ENCODE measurements around the gene ZBP1.

The ZBP1 gene

DNA sequence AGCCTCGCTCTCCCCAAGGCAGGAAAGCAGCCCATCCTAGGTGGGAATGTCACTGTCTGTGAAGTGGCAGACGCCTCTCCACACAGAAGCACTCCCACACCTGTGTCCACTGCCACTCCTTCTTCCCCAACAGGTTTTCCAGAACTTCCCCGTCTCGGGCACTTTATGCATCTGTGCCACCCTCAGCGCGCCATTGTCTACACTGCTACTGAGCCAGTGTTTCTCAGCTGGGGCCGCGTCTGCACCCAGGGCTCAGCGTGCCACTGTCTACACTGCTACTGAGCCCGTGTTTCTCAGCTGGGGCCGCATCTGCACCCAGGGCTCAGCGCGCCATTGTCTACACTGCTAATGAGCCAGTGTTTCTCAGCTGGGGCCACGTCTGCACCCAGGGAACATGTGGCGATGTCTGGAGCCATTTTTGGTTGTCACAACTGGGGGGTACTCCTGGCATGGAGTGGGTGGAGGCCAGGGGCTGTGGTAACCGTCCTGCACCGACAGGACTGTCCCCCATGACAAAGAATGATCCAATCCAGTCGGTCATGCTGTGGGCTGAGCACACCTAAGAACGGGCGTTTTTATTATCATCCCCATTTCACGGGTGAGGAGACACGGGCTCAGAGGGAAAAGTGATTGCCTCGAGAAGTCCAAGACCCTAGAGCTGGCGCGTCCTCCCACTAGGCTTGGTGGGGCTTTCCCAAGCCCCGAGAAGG, 41.7 kb upstream of the ZBP1 start:
- Histone ChIP-seq H3K4me3 (no peak overlapping the region), H3K27me3 (ENCODE audit: low read depth) (no peaks in the 10 kb centered on the region), H3K9me3 (no peaks in the 10 kb centered on the region), H3K4me1 (no peaks in the 10 kb centered on the region), H3K36me3 (replicated peaks) (no peaks in the 10 kb centered on the region)
- no peak for DNase-seq (ENCODE audit: low spot score in 2 of 2)
- in situ Hi-C loops (cut with MboI; ENCODE audit: low sequenced_read_pairs): no loop called here

DNA sequence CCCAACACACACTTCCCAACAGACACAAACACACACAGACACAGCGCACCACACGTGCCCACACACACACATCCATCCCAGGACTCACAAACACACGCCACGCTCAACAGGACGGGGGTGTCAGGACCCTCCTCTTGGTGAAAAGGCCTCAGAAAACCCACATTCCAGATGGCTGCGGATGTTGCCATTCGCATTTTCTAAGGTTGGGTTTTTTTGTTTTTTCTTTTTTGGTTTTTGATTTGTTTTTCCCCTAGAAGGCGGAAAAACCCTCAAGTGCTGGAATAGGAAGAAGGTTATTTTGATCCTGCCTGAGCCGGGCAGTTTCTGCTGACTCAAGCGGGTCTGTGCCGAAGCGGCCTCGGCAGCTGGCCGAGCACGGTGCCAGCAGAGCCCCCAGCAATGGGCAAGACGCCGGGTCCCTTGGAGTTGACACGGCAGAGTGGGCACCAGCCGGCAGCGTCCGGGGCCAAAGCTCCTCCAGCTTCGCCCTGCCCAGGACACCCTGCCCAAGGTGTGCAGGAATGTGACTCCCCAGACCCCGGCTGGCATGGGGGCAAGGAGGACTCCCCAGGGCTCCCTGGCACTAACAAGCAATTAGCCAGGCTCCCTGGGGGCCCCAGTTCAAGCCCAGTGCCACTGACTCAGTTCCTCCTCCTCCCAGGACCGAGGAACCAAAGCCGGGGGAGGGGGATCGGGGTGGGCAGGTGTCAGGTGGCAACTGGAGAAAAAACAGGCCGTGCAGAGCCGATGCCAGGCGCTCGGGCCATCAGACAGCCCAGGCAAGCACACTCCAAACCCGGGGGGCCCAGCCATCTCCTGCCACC, 40.9 kb upstream of the ZBP1 start:
- DNase-seq (ENCODE audit: low spot score in 2 of 2): no peak

DNA sequence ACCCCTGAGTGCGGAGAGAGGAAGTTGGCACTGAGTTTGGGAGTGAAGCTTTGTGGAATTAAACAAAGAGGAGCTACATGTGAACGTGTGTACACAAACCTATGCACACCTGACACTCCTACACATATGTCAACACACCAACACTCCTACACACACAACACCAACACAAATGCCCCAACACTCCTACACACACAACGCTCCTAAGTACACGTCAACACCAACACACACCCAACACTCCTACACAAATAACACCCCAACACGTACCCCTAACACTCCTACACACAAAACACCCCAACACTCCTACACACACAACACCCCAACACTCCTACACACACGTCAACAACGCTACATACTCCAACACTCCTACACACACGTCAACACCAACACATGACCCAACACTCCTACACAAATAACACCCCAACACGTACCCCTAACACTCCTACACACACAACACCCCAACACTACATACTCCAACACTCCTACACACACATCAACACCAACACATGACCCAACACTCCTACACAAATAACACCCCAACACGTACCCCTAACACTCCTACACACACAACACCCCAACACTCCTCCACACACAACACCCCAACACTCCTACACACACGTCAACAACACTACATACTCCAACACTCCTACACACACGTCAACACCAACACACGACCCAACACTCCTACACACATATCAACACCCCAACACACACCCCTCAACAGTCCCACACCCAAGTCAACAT, 40.1 kb upstream of the ZBP1 start:
- Histone ChIP-seq H3K9me3 (no peaks in the 10 kb centered on the region), H3K27me3 (ENCODE audit: low read depth) (no peaks in the 10 kb centered on the region), H3K4me1 (no peaks in the 10 kb centered on the region), H3K36me3 (replicated peaks) (no peaks in the 10 kb centered on the region), H3K4me3 (no peak overlapping the region)
- no peak for DNase-seq (ENCODE audit: low spot score in 2 of 2)
- in situ Hi-C loops (cut with MboI; ENCODE audit: low sequenced_read_pairs): no loop called here

More for the DNA sequence above, 40.9 kb upstream of the ZBP1 start:
- in situ Hi-C loops (cut with MboI; ENCODE audit: low sequenced_read_pairs): no loop called here
- H3K36me3 ChIP-seq (replicated peaks): no peaks in the 10 kb centered on the region
- no peaks in the 10 kb centered on the region for H3K27me3 ChIP-seq (ENCODE audit: low read depth)
- H3K4me1 ChIP-seq: no peaks in the 10 kb centered on the region
- H3K4me3 ChIP-seq: no peak overlapping the region
- H3K9me3 ChIP-seq: no peaks in the 10 kb centered on the region

DNA sequence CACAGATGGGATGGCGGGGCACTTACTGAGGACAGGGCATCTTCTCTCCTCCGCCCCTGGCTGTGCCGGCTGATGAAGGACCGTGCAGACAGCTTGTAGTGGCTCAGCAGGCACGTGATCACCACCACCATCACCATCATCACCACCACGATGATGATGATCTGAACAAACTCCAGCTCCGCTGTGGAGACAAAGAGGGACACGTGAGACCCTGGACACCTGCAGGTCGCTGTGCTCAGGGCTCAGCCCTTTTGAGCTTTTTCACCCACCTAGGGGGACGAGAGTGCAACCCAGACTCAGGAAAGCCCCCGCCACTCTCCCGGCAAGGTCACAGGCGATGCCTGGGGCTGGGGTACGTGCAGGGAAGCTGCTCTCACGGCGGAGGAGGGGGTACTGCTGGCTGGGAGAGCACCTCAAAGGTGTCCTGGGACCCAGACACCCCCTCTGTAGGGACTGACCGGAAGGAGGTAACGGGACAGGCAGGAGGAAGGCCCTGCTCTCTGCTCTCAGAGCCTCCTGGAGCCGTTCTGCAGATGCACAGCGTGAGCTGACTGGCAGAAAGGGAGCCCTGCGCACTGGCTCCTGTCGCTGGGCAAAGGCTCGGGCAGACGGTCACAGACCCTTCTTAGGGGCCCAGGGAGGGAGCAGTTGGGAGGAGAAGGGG, 39.4 kb upstream of the ZBP1 start:
- no peak for DNase-seq (ENCODE audit: low spot score in 2 of 2)
- no peaks in the 10 kb centered on the region for H3K4me1 ChIP-seq
- no peak overlapping the region for H3K4me3 ChIP-seq
- no peaks in the 10 kb centered on the region for H3K36me3 ChIP-seq (replicated peaks)
- in situ Hi-C loops (cut with MboI; ENCODE audit: low sequenced_read_pairs): no loop called here
- H3K9me3 ChIP-seq: no peaks in the 10 kb centered on the region
- H3K27me3 ChIP-seq (ENCODE audit: low read depth): no peaks in the 10 kb centered on the region

DNA sequence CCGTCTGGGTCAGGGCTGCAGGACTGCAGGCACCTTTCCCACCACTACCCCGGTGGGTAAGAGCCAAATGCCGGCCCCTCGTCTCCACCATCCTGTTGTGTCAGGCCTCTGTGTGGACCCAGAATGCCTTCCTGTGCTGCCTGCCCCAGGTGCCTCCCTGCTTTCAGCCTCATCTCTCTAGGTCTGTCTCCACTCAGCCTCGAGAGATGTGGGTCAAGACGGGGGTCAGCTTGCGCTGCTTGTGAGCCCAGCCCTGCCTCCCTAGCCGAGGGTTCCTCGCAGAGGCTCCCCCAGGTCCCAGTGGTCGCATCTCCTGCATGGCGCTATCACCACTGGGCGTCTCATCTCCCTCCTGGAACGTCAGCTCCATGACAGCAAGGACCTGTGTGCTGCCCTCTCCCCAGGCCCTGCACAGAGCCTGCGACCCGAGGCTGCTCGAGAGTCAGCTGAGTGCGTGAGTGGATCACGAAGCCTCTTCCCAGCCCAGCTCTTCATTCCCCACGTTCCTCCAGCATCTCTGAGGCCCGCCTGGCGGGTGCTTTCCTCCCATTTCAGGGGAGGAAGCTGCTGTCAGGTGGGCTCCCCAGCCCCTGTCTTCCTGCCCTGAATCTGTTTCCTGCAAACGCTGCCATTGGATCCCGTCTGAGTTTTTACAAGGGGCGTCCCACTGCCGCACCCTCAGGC, 38.7 kb upstream of the ZBP1 start:
- H3K27me3 ChIP-seq (ENCODE audit: low read depth): no peaks in the 10 kb centered on the region
- H3K4me1 ChIP-seq: no peaks in the 10 kb centered on the region
- no peaks in the 10 kb centered on the region for H3K9me3 ChIP-seq
- no peaks in the 10 kb centered on the region for H3K36me3 ChIP-seq (replicated peaks)
- in situ Hi-C loops (cut with MboI; ENCODE audit: low sequenced_read_pairs): no loop called here
- DNase-seq (ENCODE audit: low spot score in 2 of 2): no peak
- no peak overlapping the region for H3K4me3 ChIP-seq

DNA sequence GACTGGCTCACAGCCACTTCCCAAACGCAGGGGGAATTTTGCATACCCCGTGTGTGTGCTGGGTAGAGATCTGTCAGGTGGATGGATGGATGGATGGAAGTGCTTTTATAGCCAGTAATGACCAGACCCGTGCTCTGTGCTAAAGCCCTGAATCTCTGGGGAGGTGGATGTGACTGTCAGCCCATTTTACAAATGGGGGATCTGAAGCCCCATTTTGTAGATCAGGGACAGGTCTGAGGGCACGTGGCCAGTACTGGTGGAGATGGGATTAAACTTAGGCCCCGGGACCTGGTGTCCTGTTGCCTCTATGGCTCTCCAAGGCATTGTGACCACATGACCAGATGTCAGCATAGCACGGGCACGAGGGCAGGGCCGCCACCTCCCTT, 38.2 kb upstream of the ZBP1 start:
- Histone ChIP-seq H3K36me3 (replicated peaks) (no peaks in the 10 kb centered on the region), H3K27me3 (ENCODE audit: low read depth) (no peaks in the 10 kb centered on the region), H3K4me1 (no peaks in the 10 kb centered on the region), H3K9me3 (no peaks in the 10 kb centered on the region), H3K4me3 (no peak overlapping the region)
- DNase-seq (ENCODE audit: low spot score in 2 of 2): peak in 1 of 2 experiments; percentile 2
- in situ Hi-C loops (cut with MboI; ENCODE audit: low sequenced_read_pairs): no loop called here

DNA sequence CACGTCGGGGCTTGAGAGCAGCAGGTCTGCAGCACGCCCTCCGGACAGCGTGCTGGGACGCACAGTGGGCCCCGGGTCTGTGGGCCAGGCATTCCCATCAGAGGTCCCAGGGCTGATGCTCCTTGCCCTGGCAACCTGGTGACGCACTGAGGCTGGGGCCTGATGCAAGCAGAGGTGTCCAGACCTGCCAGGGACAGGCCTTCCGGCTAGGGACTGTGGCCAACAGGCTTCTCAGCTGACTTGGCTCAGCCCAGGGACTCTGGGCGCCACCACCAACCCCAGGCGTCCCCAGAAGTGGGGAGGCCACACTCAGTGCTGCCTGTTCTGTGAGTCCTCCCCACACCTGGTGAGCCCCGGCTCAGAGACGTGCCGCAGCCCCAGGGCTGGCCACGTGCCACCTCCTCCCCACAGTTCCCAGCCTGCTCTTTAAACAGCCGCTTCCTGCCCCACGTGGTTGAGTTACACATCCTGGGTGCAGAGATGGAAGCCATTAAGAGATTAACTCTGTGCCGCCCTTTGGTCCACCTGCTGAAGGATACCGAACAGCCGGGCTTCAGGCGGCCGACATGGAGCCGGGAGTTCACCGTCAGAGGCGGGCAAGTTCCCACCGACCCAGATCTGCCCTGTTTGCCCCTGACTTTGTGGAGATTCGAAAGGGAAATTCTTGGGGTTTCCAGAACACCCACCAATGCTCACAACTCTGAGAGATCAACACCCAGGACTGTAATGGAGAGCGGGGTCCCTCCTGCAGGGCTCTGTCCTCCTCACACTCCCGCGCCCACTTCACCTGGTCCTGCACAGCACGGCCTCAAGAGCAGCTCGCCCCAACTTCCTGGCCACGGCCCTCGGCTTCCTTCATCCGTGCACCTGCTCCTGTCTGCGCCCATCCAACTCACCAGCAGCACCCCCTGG, 37.6 kb upstream of the ZBP1 start:
- peak in 1 of 2 experiments; percentile 5 for DNase-seq (ENCODE audit: low spot score in 2 of 2)

DNA sequence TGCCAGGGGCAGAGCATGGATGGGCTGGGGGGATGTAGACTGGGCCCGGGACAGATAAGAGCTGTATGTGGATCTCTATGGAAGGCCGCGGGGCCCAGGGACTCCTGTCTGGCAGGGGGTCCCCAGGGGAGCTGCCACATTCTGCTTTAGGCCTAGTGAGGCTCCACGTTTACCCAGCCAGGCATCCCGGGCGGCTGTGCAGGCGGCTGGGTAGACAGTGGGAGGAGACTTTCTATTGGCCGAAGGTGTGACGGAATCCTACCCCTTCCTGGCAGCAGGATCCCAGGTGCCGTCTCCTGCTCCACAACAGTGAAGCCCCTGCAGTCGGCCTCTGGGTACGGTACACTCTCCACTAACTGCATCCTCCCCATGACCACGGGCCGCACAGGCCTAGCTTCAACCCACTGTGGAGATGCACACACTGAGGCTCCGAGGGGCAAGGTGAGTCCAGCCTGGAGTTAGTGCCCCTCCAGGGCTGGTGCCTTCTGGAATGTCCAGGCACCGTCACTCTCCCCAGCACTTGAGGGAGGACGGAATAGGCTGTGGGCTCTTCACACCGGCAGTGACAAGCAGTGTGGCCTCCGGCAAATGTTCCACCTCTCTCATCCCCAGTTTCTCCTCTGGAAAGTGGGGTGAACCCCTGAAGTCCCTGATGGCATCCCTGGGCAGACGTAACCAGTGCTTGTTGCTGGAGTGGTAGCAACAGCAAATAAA, 36.8 kb upstream of the ZBP1 start:
- DNase-seq (ENCODE audit: low spot score in 2 of 2): peak in 1 of 2 experiments; percentile 3

More for the DNA sequence above, 37.6 kb upstream of the ZBP1 start:
- no peak overlapping the region for H3K4me3 ChIP-seq
- no peaks in the 10 kb centered on the region for H3K27me3 ChIP-seq (ENCODE audit: low read depth)
- in situ Hi-C loops (cut with MboI; ENCODE audit: low sequenced_read_pairs): no loop called here
- H3K9me3 ChIP-seq: no peaks in the 10 kb centered on the region
- no peaks in the 10 kb centered on the region for H3K36me3 ChIP-seq (replicated peaks)
- H3K4me1 ChIP-seq: no peaks in the 10 kb centered on the region

DNA sequence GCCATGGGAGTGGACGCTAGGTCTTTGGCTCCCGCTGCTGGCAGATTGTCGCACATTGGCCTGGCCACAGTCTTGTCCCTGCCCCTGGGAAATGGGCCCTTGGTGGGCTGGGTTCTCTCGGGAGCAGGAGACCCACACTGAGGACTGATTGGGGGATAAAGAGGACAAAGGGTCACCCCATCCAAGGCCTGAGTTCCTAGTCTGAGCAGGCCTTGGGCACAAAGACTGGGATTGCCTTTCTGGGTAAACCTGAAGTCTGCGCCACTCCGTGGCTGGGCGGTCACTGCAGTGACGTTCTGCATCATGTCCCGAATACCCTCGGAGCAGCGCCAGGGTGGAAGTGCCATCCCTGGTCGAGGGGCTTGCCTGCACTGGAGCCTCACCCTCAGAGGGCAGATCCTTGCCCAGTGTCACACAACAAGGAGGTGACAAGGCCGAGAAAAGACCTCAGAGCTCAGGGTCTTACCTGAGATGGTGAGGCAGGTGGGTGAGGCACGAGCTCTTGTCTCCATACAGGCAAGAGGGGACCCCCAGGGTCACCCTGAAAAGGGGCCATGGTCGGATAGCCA, 36.1 kb upstream of the ZBP1 start:
- DNase-seq (ENCODE audit: low spot score in 2 of 2): no peak
- in situ Hi-C loops (cut with MboI; ENCODE audit: low sequenced_read_pairs): no loop called here
- Histone ChIP-seq H3K9me3 (no peaks in the 10 kb centered on the region), H3K36me3 (replicated peaks) (no peaks in the 10 kb centered on the region; the same call in 1 of the 2 replicates), H3K4me1 (no peaks in the 10 kb centered on the region), H3K4me3 (no peak overlapping the region), H3K27me3 (ENCODE audit: low read depth) (no peaks in the 10 kb centered on the region)

More for the DNA sequence above, 36.8 kb upstream of the ZBP1 start:
- Histone ChIP-seq H3K36me3 (replicated peaks) (no peaks in the 10 kb centered on the region; the same call in 1 of the 2 replicates), H3K4me3 (no peak overlapping the region), H3K27me3 (ENCODE audit: low read depth) (no peaks in the 10 kb centered on the region), H3K4me1 (no peaks in the 10 kb centered on the region), H3K9me3 (no peaks in the 10 kb centered on the region)
- in situ Hi-C loops (cut with MboI; ENCODE audit: low sequenced_read_pairs): no loop called here

DNA sequence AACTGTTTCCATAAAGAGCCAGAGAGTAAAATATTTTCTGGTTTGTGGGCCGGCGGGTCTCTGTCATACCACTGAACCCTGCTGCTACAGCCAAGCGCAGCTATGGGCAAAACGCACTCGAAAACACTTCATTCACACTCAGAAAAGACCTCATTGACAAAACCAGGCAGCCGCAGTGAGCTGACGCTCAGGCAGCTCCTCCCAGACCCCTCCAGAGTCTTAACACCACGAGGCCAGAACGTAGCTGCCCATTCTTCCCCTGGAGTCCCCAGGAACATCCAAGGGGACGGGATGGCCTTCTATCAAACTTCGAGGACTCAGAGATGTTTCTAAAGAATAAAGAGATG, 35.6 kb upstream of the ZBP1 start:
- Histone ChIP-seq H3K27me3 (ENCODE audit: low read depth) (no peaks in the 10 kb centered on the region), H3K9me3 (no peaks in the 10 kb centered on the region), H3K4me3 (no peak overlapping the region), H3K36me3 (replicated peaks) (no peaks in the 10 kb centered on the region; the same call in 1 of the 2 replicates), H3K4me1 (no peaks in the 10 kb centered on the region)
- DNase-seq (ENCODE audit: low spot score in 2 of 2): peak in 1 of 2 experiments; percentile 2
- in situ Hi-C loops (cut with MboI; ENCODE audit: low sequenced_read_pairs): no loop called here

DNA sequence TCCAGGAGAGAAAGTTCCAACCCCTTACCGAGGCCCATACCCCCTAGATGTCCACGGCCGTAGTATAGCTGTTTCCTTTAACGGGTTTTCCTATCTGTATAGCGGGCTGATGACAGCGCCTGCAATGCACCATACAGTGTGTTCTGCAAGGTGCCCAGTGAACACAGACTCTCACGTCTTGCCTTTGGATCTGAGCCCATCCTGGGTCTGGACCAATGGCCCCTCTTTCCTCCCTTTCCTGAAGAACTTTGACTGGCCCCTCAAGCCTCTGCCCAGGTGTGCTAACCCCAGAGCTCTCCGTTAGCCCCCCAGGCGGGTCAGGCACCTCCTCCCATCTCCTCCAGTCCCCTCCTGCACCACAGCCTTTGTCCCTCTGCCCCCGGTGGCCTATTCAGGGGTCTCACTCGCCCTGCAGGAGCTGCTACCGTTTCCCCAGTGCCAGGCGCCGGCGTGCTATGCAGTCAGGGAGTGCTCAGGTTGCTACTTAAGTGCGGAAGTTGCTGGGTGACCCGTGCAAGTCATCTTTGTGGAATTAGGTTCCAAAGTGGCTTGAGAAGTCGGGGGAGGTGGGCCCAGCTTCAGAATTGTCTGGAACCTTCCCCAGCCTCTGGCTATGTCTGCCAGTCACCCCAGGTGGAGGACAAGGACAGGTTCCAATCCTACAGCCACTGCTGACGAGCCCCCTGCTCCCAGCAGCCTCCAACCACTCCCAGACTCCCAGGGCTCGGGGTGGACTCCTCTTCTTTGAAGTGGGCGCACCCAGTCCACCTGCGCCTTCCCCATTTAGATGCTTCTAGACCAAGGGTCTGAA, 35.0 kb upstream of the ZBP1 start:
- H3K4me1 ChIP-seq: no peaks in the 10 kb centered on the region
- no peaks in the 10 kb centered on the region; the same call in 1 of the 2 replicates for H3K36me3 ChIP-seq (replicated peaks)
- in situ Hi-C loops (cut with MboI; ENCODE audit: low sequenced_read_pairs): no loop called here
- peak in 1 of 2 experiments; percentile 5 for DNase-seq (ENCODE audit: low spot score in 2 of 2)
- H3K9me3 ChIP-seq: no peaks in the 10 kb centered on the region
- H3K27me3 ChIP-seq (ENCODE audit: low read depth): no peaks in the 10 kb centered on the region
- H3K4me3 ChIP-seq: no peak overlapping the region
